ENCODE results near the gene LRBA. TPM values are rescaled to one million over a fixed set of nuclear protein-coding genes. Genes with fewer than 3 reads are reported as not detected.

The LRBA gene
- total RNA-seq, 4 donors from 2014 or later = 13.3 to 21.2 (median 20.1) TPM

- 93% methylated on average over 6 of the region's 6 CpGs for WGBS
- Histone ChIP-seq H3K27me3 (no peaks in the 10 kb centered on the region), H3K9me3 (no peaks in the 10 kb centered on the region), H3K36me3 (no peaks in the 10 kb centered on the region), H3K4me1 (peaks cover 0 to 5% (median 0%) of the 10 kb centered on the region in 4 donors), H3K4me3 (no peak overlapping the region), H3K27ac (replicated peaks in 1 of 4) (no peak overlapping the region)
- TF ChIP-seq CTCF (IDR thresholded peaks at IDR 0.05) = no peak
- TF ChIP-seq POLR2A (IDR thresholded peaks at IDR 0.05; ENCODE audit: low read depth) = no peak
- no peak for TF ChIP-seq POLR2AphosphoS5 (IDR thresholded peaks at IDR 0.05)
- no peak for TF ChIP-seq EP300 (IDR thresholded peaks at IDR 0.05)
- intact Hi-C loops (cut with DNase I) = no loop called here
- no peak for DNase-seq (ENCODE audit: extremely low spot score)
Observed at GRCh38 chr4:150781191-150781590, 233.9 kb downstream of the LRBA start.

GRCh38 chr4:150779707-150780106 is 235.4 kb downstream of the LRBA start:
- Histone ChIP-seq H3K9me3 (no peaks in the 10 kb centered on the region), H3K27ac (replicated peaks in 1 of 4) (no peak overlapping the region), H3K36me3 (no peaks in the 10 kb centered on the region), H3K4me3 (no peak overlapping the region), H3K27me3 (no peaks in the 10 kb centered on the region), H3K4me1 (peaks cover 0 to 5% (median 0%) of the 10 kb centered on the region in 4 donors)
- intact Hi-C loops (cut with DNase I) = no loop called here
- WGBS = 100% methylated on average over 1 of the region's 1 CpG
- TF ChIP-seq POLR2A (IDR thresholded peaks at IDR 0.05; ENCODE audit: low read depth) (no peak), CTCF (IDR thresholded peaks at IDR 0.05) (no peak)
- DNase-seq (ENCODE audit: extremely low spot score) = no peak

GRCh38 chr4:150773729-150774449 is 241.2 kb downstream of the LRBA start:
- no peak for DNase-seq (ENCODE audit: extremely low spot score)
- no peaks in the 10 kb centered on the region for H3K9me3 ChIP-seq
- whole genome bisulfite sequencing = 88% methylated on average over 5 of the region's 5 CpGs

GRCh38 chr4:150773032-150773431 is 242.1 kb downstream of the LRBA start:
- 87% methylated on average over 4 of the region's 4 CpGs for WGBS
- H3K9me3 ChIP-seq = no peaks in the 10 kb centered on the region
- no peaks in the 10 kb centered on the region for H3K36me3 ChIP-seq
- H3K27ac ChIP-seq (replicated peaks in 1 of 4) = no peak overlapping the region
- no peak overlapping the region for H3K4me3 ChIP-seq
- no peak for DNase-seq (ENCODE audit: extremely low spot score)
- TF ChIP-seq POLR2A (IDR thresholded peaks at IDR 0.05; ENCODE audit: low read depth) (no peak), EP300 (IDR thresholded peaks at IDR 0.05) (no peak), POLR2AphosphoS5 (IDR thresholded peaks at IDR 0.05) (no peak), CTCF (IDR thresholded peaks at IDR 0.05) (no peak)
- H3K4me1 ChIP-seq = no peaks in the 10 kb centered on the region
- H3K27me3 ChIP-seq = no peaks in the 10 kb centered on the region
- intact Hi-C loops (cut with DNase I) = no loop called here

More at GRCh38 chr4:150773729-150774449, 241.2 kb downstream of the LRBA start:
- Histone ChIP-seq H3K27me3 (no peaks in the 10 kb centered on the region), H3K4me1 (no peaks in the 10 kb centered on the region), H3K4me3 (no peak overlapping the region), H3K36me3 (no peaks in the 10 kb centered on the region), H3K27ac (replicated peaks in 1 of 4) (no peak overlapping the region)
- no peak for TF ChIP-seq POLR2AphosphoS5 (IDR thresholded peaks at IDR 0.05)
- no peak for TF ChIP-seq EP300 (IDR thresholded peaks at IDR 0.05)
- TF ChIP-seq POLR2A (IDR thresholded peaks at IDR 0.05; ENCODE audit: low read depth) = no peak
- TF ChIP-seq CTCF (IDR thresholded peaks at IDR 0.05) = no peak
- intact Hi-C loops (cut with DNase I) = no loop called here

- DNase-seq (ENCODE audit: extremely low spot score) = no peak
- TF ChIP-seq POLR2A (IDR thresholded peaks at IDR 0.05; ENCODE audit: low read depth) (no peak), CTCF (IDR thresholded peaks at IDR 0.05) (no peak), POLR2AphosphoS5 (IDR thresholded peaks at IDR 0.05) (no peak), EP300 (IDR thresholded peaks at IDR 0.05) (no peak)
- H3K4me1 ChIP-seq = no peaks in the 10 kb centered on the region
- no peaks in the 10 kb centered on the region for H3K36me3 ChIP-seq
- no peak overlapping the region for H3K27ac ChIP-seq (replicated peaks in 1 of 4)
- no peaks in the 10 kb centered on the region for H3K27me3 ChIP-seq
- intact Hi-C loops (cut with DNase I) = no loop called here
- no peak overlapping the region for H3K4me3 ChIP-seq
- no peaks in the 10 kb centered on the region for H3K9me3 ChIP-seq
- WGBS = 100% methylated on average over 1 of the region's 1 CpG
Observed at GRCh38 chr4:150771382-150771781, 243.7 kb downstream of the LRBA start.
